Keratinocyte (primary cell): Measurements from ENCODE around the gene POU6F1. TPM values are rescaled to one million over a fixed set of nuclear protein-coding genes. Genes with fewer than 3 reads are reported as not detected.

Experiments used
- DNase-seq: peaks from one replicate; pipeline ENCODE4 v3.0.0-alpha.2; 2011; ENCODE audit warnings: low read depth, missing footprints, low spot score
- FAIRE-seq: peaks from 2 replicates; lab custom pipeline; 2011; peaks lifted over from hg19 to GRCh38; lab: Jason Lieb, UNC
- H2AFZ ChIP-seq: 2 replicates; pipeline ENCODE4 v1.6.0; 2012; ENCODE audit warnings: low read length, control low read depth, inconsistent platforms; ENCODE audit not compliant: control insufficient read depth
- H3K27ac ChIP-seq: 2 replicates; pipeline ENCODE4 v1.5.1; 2011; ENCODE audit warnings: low read length; ENCODE audit not compliant: control insufficient read depth, insufficient read depth
- H3K27me3 ChIP-seq: 3 replicates; pipeline ENCODE4 v1.6.0; 2011; ENCODE audit warnings: low read length; ENCODE audit not compliant: control insufficient read depth, insufficient read depth; ENCODE audit errors: extremely low read depth
- H3K36me3 ChIP-seq, 2 experiments: 2 replicates in 1 of 2; 3 replicates in 1 of 2; pipeline ENCODE4 v1.5.1; 2011; ENCODE audit warnings: low read length in 2 of 2, mild to moderate bottlenecking in 1 of 2; ENCODE audit not compliant: control insufficient read depth in 2 of 2, insufficient read depth in 2 of 2; ENCODE audit errors: extremely low read depth in 1 of 2
- H3K4me1 ChIP-seq: 3 replicates; pipeline ENCODE4 v1.5.1; 2011; ENCODE audit warnings: low read length; ENCODE audit not compliant: control insufficient read depth, insufficient read depth; ENCODE audit errors: extremely low read depth
- H3K4me2 ChIP-seq: 3 replicates; pipeline ENCODE4 v1.6.0; 2011; ENCODE audit warnings: low read depth, low read length; ENCODE audit not compliant: control insufficient read depth, insufficient read depth; ENCODE audit errors: extremely low read depth
- H3K4me3 ChIP-seq, 3 experiments: fragments of 200-600 bp in 1 of 3; sonication (generic) in 1 of 3; 2 replicates in 2 of 3; 3 replicates in 1 of 3; pipeline ENCODE4 v1.5.1; 2011 to 2016; ENCODE audit warnings: low read length in 3 of 3, mild to moderate bottlenecking in 3 of 3, control low read depth in 2 of 3, inconsistent platforms in 1 of 3, low read depth in 1 of 3, mixed read lengths in 1 of 3, mixed run types in 1 of 3, moderate library complexity in 1 of 3; ENCODE audit not compliant: control insufficient read depth in 2 of 3, insufficient read depth in 2 of 3; ENCODE audit errors: extremely low read depth in 1 of 3
- H3K79me2 ChIP-seq: 2 replicates; pipeline ENCODE4 v1.6.0; 2012; ENCODE audit warnings: low read length; ENCODE audit not compliant: control insufficient read depth, insufficient read depth
- H3K9ac ChIP-seq: 3 replicates; pipeline ENCODE4 v1.6.0; 2011; ENCODE audit warnings: low read length; ENCODE audit not compliant: control insufficient read depth, insufficient read depth; ENCODE audit errors: extremely low read depth
- H3K9me1 ChIP-seq: 3 replicates; pipeline ENCODE4 v1.6.0; 2011; ENCODE audit warnings: low read length; ENCODE audit not compliant: control insufficient read depth, insufficient read depth; ENCODE audit errors: extremely low read depth
- H3K9me3 ChIP-seq: 2 replicates; pipeline ENCODE4 v1.5.1; 2012; ENCODE audit warnings: low read depth, low read length; ENCODE audit not compliant: control insufficient read depth
- H4K20me1 ChIP-seq: 3 replicates; pipeline ENCODE4 v1.6.0; 2011; ENCODE audit warnings: low read length; ENCODE audit not compliant: control insufficient read depth, insufficient read depth; ENCODE audit errors: extremely low read depth
- EZH2 ChIP-seq: IDR thresholded peaks from one replicate; pipeline ENCODE4 v1.6.1; 2012; ENCODE audit warnings: inconsistent platforms, mild to moderate bottlenecking, low read length, moderate library complexity
- dilution Hi-C: fragments of 300-500 bp; cut with MboI; formaldehyde crosslinking; loops from one replicate; pipeline ENCODE4 v1.7.0; 2020; ENCODE audit warnings: low sequenced_read_pairs; ENCODE audit not compliant: extremely low pct_ligation_motif_present
- polyA plus RNA-seq, 5 experiments: library from polyadenylated mRNA; depleted of rRNA in 3 of 5; stranded (reverse) in 3 of 5; stranded (forward) in 1 of 5; unstranded in 1 of 5; fragments of >200 nt; gene quantifications; 1 replicate in 1 of 5; 2 replicates in 3 of 5; 3 replicates in 1 of 5; pipeline versions ENCODE4 v1.2.1 to v1.2.3, GENCODE V29; 2011 to 2012; ENCODE audit warnings: missing spikeins in 2 of 5, low read depth in 1 of 5, low replicate concordance in 1 of 5
- TF ChIP-seq, protein P1 (sequence below), 3 experiments: IDR thresholded peaks in 1 of 3; conservative IDR thresholded peaks in 1 of 3; optimal IDR thresholded peaks in 1 of 3; 2 replicates in 2 of 3; 3 replicates in 1 of 3; pipeline versions ENCODE3 to v1.5.1; 2011; ENCODE audit warnings: low read length in 3 of 3, mild to moderate bottlenecking in 3 of 3, moderate library complexity in 2 of 3, control low read depth in 1 of 3, inconsistent platforms in 1 of 3; ENCODE audit not compliant: insufficient read depth in 2 of 3; ENCODE audit errors: extremely low read depth in 1 of 3

The POU6F1 gene
- polyA plus RNA-seq, 1 donor (not counting 4 experiments of a cell fraction or from before 2014, with no cell fraction given), result 0.42 TPM

GRCh38 chr12:51150777-51151176, 67.1 kb downstream of the POU6F1 start:
- Histone ChIP-seq H4K20me1 (no peaks in the 10 kb centered on the region), H3K9ac (no peak overlapping the region), H3K4me3 (no peak overlapping the region), H3K4me1 (no peaks in the 10 kb centered on the region), H3K27me3 (no peaks in the 10 kb centered on the region), H3K4me2 (no peak overlapping the region), H3K9me3 (no peaks in the 10 kb centered on the region), H2AFZ (no peak overlapping the region), H3K9me1 (no peaks in the 10 kb centered on the region), H3K36me3 (no peaks in the 10 kb centered on the region), H3K27ac (no peak overlapping the region), H3K79me2 (peaks cover 39% of the 10 kb centered on the region)
- FAIRE-seq (no peak), DNase-seq (no peak)
- dilution Hi-C loops, result no loop called here
- TF ChIP-seq, protein P1, sequence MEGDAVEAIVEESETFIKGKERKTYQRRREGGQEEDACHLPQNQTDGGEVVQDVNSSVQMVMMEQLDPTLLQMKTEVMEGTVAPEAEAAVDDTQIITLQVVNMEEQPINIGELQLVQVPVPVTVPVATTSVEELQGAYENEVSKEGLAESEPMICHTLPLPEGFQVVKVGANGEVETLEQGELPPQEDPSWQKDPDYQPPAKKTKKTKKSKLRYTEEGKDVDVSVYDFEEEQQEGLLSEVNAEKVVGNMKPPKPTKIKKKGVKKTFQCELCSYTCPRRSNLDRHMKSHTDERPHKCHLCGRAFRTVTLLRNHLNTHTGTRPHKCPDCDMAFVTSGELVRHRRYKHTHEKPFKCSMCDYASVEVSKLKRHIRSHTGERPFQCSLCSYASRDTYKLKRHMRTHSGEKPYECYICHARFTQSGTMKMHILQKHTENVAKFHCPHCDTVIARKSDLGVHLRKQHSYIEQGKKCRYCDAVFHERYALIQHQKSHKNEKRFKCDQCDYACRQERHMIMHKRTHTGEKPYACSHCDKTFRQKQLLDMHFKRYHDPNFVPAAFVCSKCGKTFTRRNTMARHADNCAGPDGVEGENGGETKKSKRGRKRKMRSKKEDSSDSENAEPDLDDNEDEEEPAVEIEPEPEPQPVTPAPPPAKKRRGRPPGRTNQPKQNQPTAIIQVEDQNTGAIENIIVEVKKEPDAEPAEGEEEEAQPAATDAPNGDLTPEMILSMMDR (optimal IDR thresholded peaks at IDR 0.05 in 1 of 3, IDR thresholded peaks at IDR 0.05 in 1 of 3, conservative IDR thresholded peaks at IDR 0.05 in 1 of 3; ENCODE audit: extremely low read depth in 1 of 3, insufficient read depth in 2 of 3, low read length in 3 of 3), result no peak
- no peak for TF ChIP-seq EZH2

- Histone ChIP-seq H3K4me1 (no peaks in the 10 kb centered on the region), H3K36me3 (peaks cover 0 to 1% of the 10 kb centered on the region in 2 experiments), H4K20me1 (no peaks in the 10 kb centered on the region), H3K4me3 (no peak overlapping the region), H2AFZ (no peak overlapping the region), H3K27me3 (no peaks in the 10 kb centered on the region), H3K9me1 (no peaks in the 10 kb centered on the region), H3K27ac (no peak overlapping the region), H3K4me2 (no peak overlapping the region), H3K79me2 (peaks cover 35% of the 10 kb centered on the region), H3K9ac (no peak overlapping the region), H3K9me3 (no peaks in the 10 kb centered on the region)
- TF ChIP-seq, protein P1 (optimal IDR thresholded peaks at IDR 0.05 in 1 of 3, IDR thresholded peaks at IDR 0.05 in 1 of 3, conservative IDR thresholded peaks at IDR 0.05 in 1 of 3; ENCODE audit: extremely low read depth in 1 of 3, insufficient read depth in 2 of 3, low read length in 3 of 3), result no peak
- DNase-seq (no peak), FAIRE-seq (no peak)
- dilution Hi-C loops, result no loop called here
These were observed 70.6 kb downstream of the POU6F1 start for GRCh38 chr12:51147309-51147708.
